ENCODE results near the gene IL23A.

DNA sequence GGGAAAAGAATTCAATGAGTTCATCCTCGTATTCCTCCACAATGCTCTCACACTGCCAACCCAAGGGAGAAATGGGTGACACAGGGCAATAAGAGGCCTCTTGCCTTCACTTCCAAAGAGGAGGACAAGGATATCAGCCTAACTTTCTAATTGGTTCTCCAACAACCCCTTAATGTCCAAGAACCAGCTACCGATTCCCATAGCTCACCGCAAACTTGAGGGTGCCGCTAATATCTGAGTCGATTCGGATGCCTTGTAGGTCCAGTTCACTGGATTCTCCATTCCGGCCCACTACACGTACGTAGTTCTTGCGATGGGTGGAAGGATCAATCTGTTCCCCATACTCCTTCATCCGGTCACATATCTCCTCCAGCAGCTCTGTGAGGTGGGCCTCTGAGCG, 27.7 kb upstream of the IL23A start:
- TF ChIP-seq POLR2A (IDR thresholded peaks at IDR 0.05), result no peak
- no peak for TF ChIP-seq POLR2AphosphoS5 (IDR thresholded peaks at IDR 0.05)

All from prostate gland (tissue), 1 donor.